GM12878 (cell line): ENCODE data around the gene FMN2. TPM values are rescaled to one million over a fixed set of nuclear protein-coding genes. Genes with fewer than 3 reads are reported as not detected.

Experiments used
- ATAC-seq: fragments of 200-7000 bp; cut with Tn5 transposase; 3 replicates; pipeline ENCODE4 v1.9.1; 2020; ENCODE audit warnings: mild to moderate bottlenecking, moderate library complexity
- BruUV-seq: library from RNA; stranded (reverse); fragments of 400-500 nt; replicated peaks from 2 replicates; lab custom pipeline; 2021; lab: Mats Ljungman, UMichigan
- CTCF ChIA-PET: fragments of 300-600 bp; sonication (Branson Sonifier 250); formaldehyde crosslinking; extraction: SDS; loops from one replicate; lab custom pipeline; 2021; ENCODE audit warnings: inconsistent platforms; lab: Yijun Ruan, JAX
- POLR2A ChIA-PET: fragments of 350-600 bp; formaldehyde crosslinking; extraction: SDS; loops from one replicate; lab custom pipeline; 2021; ENCODE audit warnings: inconsistent platforms; lab: Charles Lee
- RAD21 ChIA-PET: fragments of 300-600 bp; sonication (Branson Sonifier 250); formaldehyde crosslinking; loops from one replicate; lab custom pipeline; 2023; ENCODE audit warnings: antibody characterized with exemption; ENCODE audit not compliant: unreplicated experiment; lab: Charles Lee
- SMC1A ChIA-PET: fragments of 300-600 bp; sonication (Branson Sonifier 250); formaldehyde crosslinking; loops from one replicate; lab custom pipeline; 2023; ENCODE audit not compliant: unreplicated experiment, uncharacterized antibody; lab: Charles Lee
- DNase-seq: peaks from one replicate; pipeline ENCODE4 v3.0.0-alpha.2; 2011; ENCODE audit warnings: low read depth, low spot score
- FAIRE-seq: peaks from 3 replicates; lab custom pipeline; 2011; peaks lifted over from hg19 to GRCh38; lab: Jason Lieb, UNC
- H2AFZ ChIP-seq: 2 replicates; pipeline ENCODE4 v1.6.0; 2011; ENCODE audit warnings: low read depth, low read length, control low read depth; ENCODE audit not compliant: control insufficient read depth
- H3K27ac ChIP-seq: 2 replicates; pipeline ENCODE4 v1.5.1; 2011; ENCODE audit warnings: control low read depth; ENCODE audit not compliant: control insufficient read depth, insufficient read depth
- H3K27me3 ChIP-seq, 2 experiments: replicated peaks in 1 of 2; 2 replicates each; pipeline versions ENCODE4 v1.6.0 to v1.6.1; 2011; ENCODE audit warnings: low read length in 1 of 2; ENCODE audit not compliant: control insufficient read depth in 2 of 2, insufficient read depth in 2 of 2
- H3K36me3 ChIP-seq, 2 experiments: 2 replicates each; pipeline ENCODE4 v1.5.1; 2011; ENCODE audit warnings: low read length in 1 of 2; ENCODE audit not compliant: control insufficient read depth in 2 of 2, insufficient read depth in 2 of 2
- H3K4me1 ChIP-seq: 2 replicates; pipeline ENCODE4 v1.6.1; 2011; ENCODE audit warnings: mild to moderate bottlenecking, low read length, moderate library complexity, mixed read lengths; ENCODE audit not compliant: control insufficient read depth, insufficient read depth
- H3K4me2 ChIP-seq: 2 replicates; pipeline ENCODE4 v1.6.0; 2011; ENCODE audit warnings: control low read depth; ENCODE audit not compliant: control insufficient read depth, insufficient read depth
- H3K4me3 ChIP-seq: fragments of 200-600 bp; sonication (generic); 2 replicates; pipeline ENCODE4 v1.5.1; 2016
- H3K79me2 ChIP-seq: 2 replicates; pipeline ENCODE4 v1.6.0; 2011; ENCODE audit warnings: low read length; ENCODE audit not compliant: control insufficient read depth, insufficient read depth
- H3K9ac ChIP-seq: 2 replicates; pipeline ENCODE4 v1.8.0; 2011; ENCODE audit warnings: low read length, control low read depth, mixed read lengths; ENCODE audit not compliant: control insufficient read depth, insufficient read depth
- H3K9me3 ChIP-seq: replicated peaks from 3 replicates; pipeline ENCODE4 v1.5.1; 2011; ENCODE audit warnings: mild to moderate bottlenecking, low read length; ENCODE audit not compliant: control insufficient read depth, insufficient read depth
- H4K20me1 ChIP-seq: 2 replicates; pipeline ENCODE4 v1.6.0; 2011; ENCODE audit not compliant: control insufficient read depth, insufficient read depth
- GABPA ChIP-seq: IDR thresholded peaks from 2 replicates; pipeline ENCODE4 v1.6.1; 2014; ENCODE audit warnings: antibody characterized with exemption, low read depth, mild to moderate bottlenecking, inconsistent platforms
- IKZF2 ChIP-seq, 2 experiments: fragments of 450-650 bp; IDR thresholded peaks; 2 replicates each; pipeline ENCODE4 v1.6.1; 2017; ENCODE audit warnings: mild to moderate bottlenecking in 2 of 2, moderate library complexity in 2 of 2
- KDM1A ChIP-seq: fragments of 200-600 bp; sonication (generic); IDR thresholded peaks from 2 replicates; pipeline ENCODE4 v1.6.1; 2016; ENCODE audit warnings: borderline replicate concordance
- MEF2B ChIP-seq: fragments of 450-650 bp; IDR thresholded peaks from 2 replicates; pipeline ENCODE4 v1.6.1; 2018; ENCODE audit warnings: mild to moderate bottlenecking, moderate library complexity; ENCODE audit not compliant: partially characterized antibody, poor library complexity, severe bottlenecking
- PAX8 ChIP-seq: fragments of 450-650 bp; IDR thresholded peaks from 2 replicates; pipeline ENCODE4 v1.6.1; 2017; ENCODE audit warnings: mild to moderate bottlenecking, moderate library complexity
- PKNOX1 ChIP-seq: fragments of 450-650 bp; IDR thresholded peaks from 2 replicates; pipeline ENCODE4 v1.6.1; 2016; ENCODE audit warnings: mild to moderate bottlenecking
- POU2F2 ChIP-seq: IDR thresholded peaks from 3 replicates; pipeline ENCODE4 v1.6.1; 2011; ENCODE audit warnings: low read depth, mild to moderate bottlenecking, low read length, borderline replicate concordance
- RB1 ChIP-seq: fragments of 450-650 bp; formaldehyde crosslinking; IDR thresholded peaks from 2 replicates; pipeline ENCODE4 v1.6.1; 2017; ENCODE audit warnings: mild to moderate bottlenecking, borderline replicate concordance
- SIN3A ChIP-seq: IDR thresholded peaks from 2 replicates; pipeline ENCODE4 v1.6.1; 2012; ENCODE audit warnings: low read depth, low read length, improper control_type of control experiment
- SMAD5 ChIP-seq: IDR thresholded peaks from 2 replicates; pipeline ENCODE4 v1.6.1; 2016; ENCODE audit warnings: antibody characterized with exemption, low read depth
- SREBF1 ChIP-seq: IDR thresholded peaks from 2 replicates; pipeline ENCODE4 v1.6.1; 2012; ENCODE audit warnings: mild to moderate bottlenecking, low read length
- TAF1 ChIP-seq: IDR thresholded peaks from 2 replicates; pipeline ENCODE4 v1.6.1; 2011; ENCODE audit warnings: mild to moderate bottlenecking, low read depth, low read length, borderline replicate concordance
- YY1 ChIP-seq: IDR thresholded peaks from 2 replicates; pipeline ENCODE4 v1.6.1; 2011; ENCODE audit warnings: low read depth, mild to moderate bottlenecking, low read length
- ZBTB11 ChIP-seq: fragments of 450-650 bp; formaldehyde crosslinking; IDR thresholded peaks from 2 replicates; pipeline ENCODE4 v1.5.0; 2022; ENCODE audit warnings: mild to moderate bottlenecking, missing genetic modification characterization
- ZZZ3 ChIP-seq: IDR thresholded peaks from 2 replicates; pipeline ENCODE4 v1.6.1; 2011; ENCODE audit warnings: low read depth; ENCODE audit not compliant: control insufficient read depth, insufficient read length
- WGBS: methylation state at CpG from one replicate; pipeline ENCODE4 v1.1.6; 2016; ENCODE audit warnings: low lambda C conversion rate; ENCODE audit not compliant: insufficient replicate concordance, insufficient coverage; ENCODE audit errors: missing lambda C conversion rate; 5-methylcytosine and 5-hydroxymethylcytosine counted together
- in situ Hi-C: fragments of 300-500 bp; cut with MboI; formaldehyde crosslinking; loops from 9 replicates; pipeline ENCODE4 v1.14.3; 2018; ENCODE audit warnings: mixed read lengths
- intact Hi-C: fragments of 100-400 bp; cut with micrococcal nuclease; formaldehyde crosslinking; loops from one replicate; pipeline ENCODE4 v1.14.2; 2022; ENCODE audit not compliant: unreplicated experiment
- polyA plus RNA-seq, 11 experiments: library from polyadenylated mRNA; depleted of rRNA in 4 of 11; unstranded in 6 of 11; stranded (reverse) in 5 of 11; fragments of >200 nt; fragmentation: Nextera tagmentation in 4 of 11; fragmentation: Illumina TruSeq in 1 of 11; extraction: Ambion mirVana in 4 of 11; extraction: Trizol in 1 of 11; gene quantifications; 1 replicate in 1 of 11; 2 replicates in 10 of 11; pipeline versions ENCODE4 v1.2.1 to v1.2.3, GENCODE V29; 2011 to 2016; ENCODE audit warnings: inconsistent platforms in 2 of 11, missing spikeins in 2 of 11, low read depth in 1 of 11
- total RNA-seq, 4 experiments: library from RNA; depleted of rRNA in 3 of 4; stranded (reverse); fragments of >200 nt in 3 of 4; fragmentation: Illumina TruSeq in 1 of 4; extraction: Trizol in 1 of 4; gene quantifications; 2 replicates each; pipeline versions ENCODE4 v1.2.1 to v1.2.3, GENCODE V29; 2013 to 2021

The FMN2 gene
- total and polyA plus RNA-seq, 10 of the 15 experiments (the other 5 are each of a cell fraction or from before 2014, with no cell fraction given), result 0.60 TPM; not detected in 9

- Histone ChIP-seq H3K79me2 (no peaks in the 10 kb centered on the region), H2AFZ (no peak overlapping the region), H3K4me3 (no peak overlapping the region), H4K20me1 (no peaks in the 10 kb centered on the region), H3K4me2 (no peak overlapping the region), H3K27me3 (no peaks in the 10 kb centered on the region), H3K27ac (no peak overlapping the region), H3K9ac (no peak overlapping the region), H3K4me1 (no peaks in the 10 kb centered on the region), H3K9me3 (no peaks in the 10 kb centered on the region), H3K36me3 (no peaks in the 10 kb centered on the region)
- FAIRE-seq (no peak), ATAC-seq (no peak), DNase-seq (no peak)
- BruUV-seq, result no TSS peak
- ChIA-PET RAD21 (no interaction called here), CTCF (interaction anchor here (0.7 kb wide), 1 partner anchor 189 kb away, joined by 3 read pairs; no protein-coding TSS in a partner anchor), SMC1A (no interaction called here), POLR2A (no interaction called here)
- TF ChIP-seq SREBF1 (no peak), YY1 (no peak), MEF2B (no peak), POU2F2 (no peak), ZZZ3 (no peak)
- WGBS, result 0% methylated on average over 3 of the region's 3 CpGs
- intact Hi-C loops, result no loop called here
- in situ Hi-C loops, result no loop called here
Measured at GRCh38 chr1:240107058-240107684, 15.5 kb downstream of the FMN2 start.

- RAD21 ChIA-PET, result no interaction called here
- H3K27ac ChIP-seq, result no peak overlapping the region
- H2AFZ ChIP-seq, result no peak overlapping the region
- H3K79me2 ChIP-seq, result no peaks in the 10 kb centered on the region
- intact Hi-C loops, result no loop called here
- TF ChIP-seq PKNOX1 (no peak), RB1 (no peak), KDM1A (no peak), YY1 (no peak), PAX8 (no peak), TAF1 (no peak), ZBTB11 (CRISPR knock-in tag) (no peak), IKZF2 (IDR thresholded peaks at IDR 0.05) (no peak), SMAD5 (no peak), GABPA (no peak), SIN3A (no peak)
- TF ChIP-seq, all 136 proteins: peak for 0
- WGBS, result 0% methylated on average over 2 of the region's 2 CpGs
- Histone ChIP-seq H4K20me1 (no peaks in the 10 kb centered on the region), H3K9ac (no peak overlapping the region), H3K27me3 (no peaks in the 10 kb centered on the region), H3K4me1 (no peaks in the 10 kb centered on the region), H3K36me3 (no peaks in the 10 kb centered on the region), H3K9me3 (no peaks in the 10 kb centered on the region), H3K4me2 (no peak overlapping the region), H3K4me3 (no peak overlapping the region)
- no TSS peak for BruUV-seq
- ATAC-seq (no peak), FAIRE-seq (no peak), DNase-seq (no peak)
- SMC1A ChIA-PET, result no interaction called here
- CTCF ChIA-PET, result interaction anchor here (1.1 kb wide), 1 partner anchor 41 kb away, joined by 4 read pairs; no protein-coding TSS in a partner anchor
- POLR2A ChIA-PET, result no interaction called here
- in situ Hi-C loops, result no loop called here
Measured at GRCh38 chr1:240109130-240109529, 17.4 kb downstream of the FMN2 start.
